Epidermal melanocyte (primary cell): ENCODE results near the gene PRND.
"Not testable (repeated sequence)": the region's sequence is repeated elsewhere in the genome, so short reads cannot be mapped to it uniquely, and the experiment has no call there.

ENCODE experiments used
- DNase-seq: peaks from one replicate; pipeline ENCODE4 v3.0.0; 2011; ENCODE audit warnings: low spot score; ENCODE audit not compliant: insufficient read length

The PRND gene

GRCh38 chr20:4708036-4708435 is 13.7 kb upstream of the PRND start:
- DNase-seq = no peak

DNA sequence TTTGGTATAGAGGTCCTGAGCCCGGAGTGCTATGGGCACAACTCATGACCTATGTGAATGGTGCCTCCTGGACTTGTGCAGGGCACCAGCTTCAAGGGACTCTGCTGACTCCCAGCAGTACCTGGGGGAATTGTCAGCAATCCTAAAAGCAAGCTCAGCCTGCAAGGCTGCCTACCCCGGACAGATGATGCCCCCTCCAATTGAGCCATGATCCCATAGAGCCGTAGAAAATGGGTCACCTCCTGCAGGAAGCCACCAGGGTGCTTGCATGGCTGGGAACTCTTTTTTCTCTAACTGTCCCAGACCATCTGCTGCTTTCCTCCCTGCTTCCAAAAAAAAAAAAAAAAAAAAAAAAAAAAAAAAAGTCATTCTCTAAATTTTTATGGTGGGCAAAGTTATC is 12.9 kb upstream of the PRND start:
- DNase-seq = no peak

- DNase-seq = no peak
Measured at GRCh38 chr20:4709261-4710105, 12.2 kb upstream of the PRND start.

GRCh38 chr20:4710106-4710475 is 11.6 kb upstream of the PRND start:
- DNase-seq = no peak

DNA sequence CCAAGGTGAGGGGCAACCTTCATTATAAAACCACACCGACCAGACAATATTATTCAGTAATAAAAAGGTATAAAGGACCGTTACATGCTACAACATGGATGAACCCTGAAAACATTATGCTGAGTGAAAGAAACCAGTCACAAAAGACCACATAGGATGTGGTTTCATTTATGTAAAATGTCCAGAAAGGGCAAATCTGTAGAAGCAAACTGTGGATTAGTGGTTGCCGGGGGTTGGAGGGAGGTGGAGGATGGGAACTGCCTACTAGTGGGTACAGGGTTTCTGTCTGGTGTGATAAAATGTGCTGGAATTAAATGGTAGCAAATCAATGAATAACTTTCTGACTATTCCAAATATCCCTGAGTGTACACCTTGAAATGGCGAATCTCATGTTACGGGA is 10.2 kb upstream of the PRND start:
- DNase-seq = no peak

GRCh38 chr20:4713401-4713800 is 8.3 kb upstream of the PRND start:
- no peak for DNase-seq

DNA sequence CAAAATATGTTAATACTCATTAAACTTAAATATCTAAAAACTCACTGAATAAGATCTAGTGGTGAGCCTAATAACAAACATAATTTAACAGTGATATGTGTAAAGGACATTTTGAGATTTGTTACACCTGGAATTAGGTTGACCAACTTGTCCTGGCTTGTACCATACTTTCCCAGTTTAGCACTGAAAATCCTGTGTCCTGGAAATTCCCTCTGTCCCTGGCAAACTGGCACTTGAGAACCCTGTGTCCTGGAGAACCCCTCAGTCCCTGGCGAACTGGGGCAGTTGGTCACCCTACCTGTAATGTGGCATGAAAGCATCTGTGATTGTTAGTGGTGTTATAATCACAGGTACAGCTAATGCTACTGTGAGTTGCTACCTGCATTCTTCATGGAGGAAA is 6.9 kb upstream of the PRND start:
- DNase-seq = no peak

- DNase-seq = no peak
Measured at GRCh38 chr20:4717816-4718570, 3.7 kb upstream of the PRND start.

DNA sequence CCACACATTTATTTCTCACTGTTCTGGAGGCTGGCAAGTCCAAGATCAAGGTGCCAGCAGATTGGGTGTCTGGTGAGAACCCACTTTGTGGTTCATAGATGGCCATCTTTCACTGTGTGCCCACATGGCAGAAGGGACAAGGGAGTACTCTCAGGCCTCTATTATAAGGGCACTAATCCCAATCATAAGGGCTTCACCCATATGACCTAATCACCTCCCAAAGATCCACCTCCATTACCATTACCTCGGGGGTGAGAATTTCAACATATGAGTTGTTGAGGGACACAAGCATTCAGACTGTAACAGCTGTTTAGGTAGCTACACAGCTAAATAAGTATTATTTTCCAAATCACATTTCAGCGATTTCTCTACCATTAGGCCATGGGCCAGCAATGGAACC is 2.5 kb upstream of the PRND start:
- no peak for DNase-seq

DNA sequence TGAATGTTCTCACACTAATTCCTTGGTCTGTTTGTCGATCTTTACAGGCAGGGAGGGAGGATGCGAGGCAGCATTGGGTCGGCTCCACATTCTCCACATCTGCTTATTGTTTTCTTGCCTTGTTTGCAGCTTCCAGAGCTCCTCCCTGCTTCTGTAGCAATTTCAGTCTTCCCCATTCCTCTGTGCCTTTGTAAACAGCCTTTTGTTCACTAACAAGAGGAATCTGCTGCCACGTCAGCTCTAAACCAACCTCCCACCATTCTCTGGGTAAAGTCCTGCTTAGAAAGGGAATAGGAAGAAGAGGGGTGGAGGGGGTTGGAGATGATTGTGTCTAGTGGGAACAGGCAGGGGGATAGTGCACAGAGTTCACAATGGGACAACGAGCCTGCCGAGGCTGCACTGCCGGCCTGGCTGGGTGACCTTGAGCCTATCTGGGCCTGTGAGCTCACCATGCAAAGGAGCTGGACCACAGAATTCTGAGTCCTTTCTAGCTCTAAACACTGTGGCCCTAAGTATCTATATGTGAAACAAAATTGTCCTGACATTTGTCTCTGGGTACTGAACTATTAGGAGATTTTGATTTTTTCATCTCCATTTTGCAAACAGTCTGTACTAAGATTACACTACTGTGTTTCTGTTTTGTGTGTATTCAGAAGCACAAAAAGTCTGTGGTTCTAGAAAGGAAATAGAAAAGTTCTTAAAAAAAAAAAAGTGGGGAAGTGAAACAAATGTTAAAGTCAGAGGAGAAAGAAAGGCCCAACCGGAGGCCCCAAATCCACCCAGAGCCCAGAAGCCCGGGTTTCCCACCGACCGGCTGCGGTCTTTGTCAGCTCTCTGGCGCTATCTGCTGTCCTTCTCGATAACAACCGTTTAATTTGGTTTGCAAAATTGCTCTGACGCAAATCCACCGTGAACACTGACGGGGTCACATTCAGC is 1.4 kb upstream of the PRND start:
- peak; percentile 81 for DNase-seq

DNA sequence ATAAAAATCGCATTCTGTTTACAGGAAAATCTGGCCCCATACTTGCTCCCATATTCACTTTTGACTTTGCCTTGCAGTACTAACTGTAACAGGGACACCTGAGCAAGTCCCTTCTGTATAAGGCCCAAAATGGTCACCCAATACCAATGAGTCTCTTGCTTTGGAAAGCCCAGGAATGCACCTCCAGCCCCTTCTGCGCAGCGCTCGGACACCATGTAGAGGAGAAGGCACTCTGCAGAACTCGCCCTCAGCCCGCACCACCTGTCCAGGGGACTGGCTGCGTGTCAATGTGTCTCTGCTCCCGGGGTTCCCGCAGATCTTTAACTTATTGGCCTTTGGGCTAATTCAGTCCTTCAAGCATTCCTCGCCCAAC is 746 bp upstream of the PRND start:
- no peak for DNase-seq

DNA sequence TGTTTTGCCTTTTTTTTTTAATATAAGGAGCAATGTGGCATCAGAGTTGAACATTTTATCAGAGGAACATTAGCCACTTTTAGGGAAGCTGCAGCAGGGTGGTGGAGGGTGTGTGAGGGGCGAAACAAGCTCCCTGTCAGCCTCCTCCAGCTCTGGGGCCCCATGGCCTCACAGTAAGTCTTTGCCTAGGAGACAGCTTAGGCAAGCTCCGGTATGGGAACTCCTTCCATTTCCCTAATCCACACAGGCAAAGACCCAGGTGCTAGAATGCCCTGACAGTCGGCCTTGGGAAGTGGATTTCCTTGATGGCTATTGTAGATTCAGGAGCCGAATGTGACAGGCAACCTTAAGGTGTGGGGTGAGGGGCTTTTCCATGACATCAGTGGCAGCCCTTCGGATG is 862 bp downstream of the PRND start:
- no peak for DNase-seq

GRCh38 chr20:4722993-4723392 is 1.3 kb downstream of the PRND start:
- no peak for DNase-seq

DNA sequence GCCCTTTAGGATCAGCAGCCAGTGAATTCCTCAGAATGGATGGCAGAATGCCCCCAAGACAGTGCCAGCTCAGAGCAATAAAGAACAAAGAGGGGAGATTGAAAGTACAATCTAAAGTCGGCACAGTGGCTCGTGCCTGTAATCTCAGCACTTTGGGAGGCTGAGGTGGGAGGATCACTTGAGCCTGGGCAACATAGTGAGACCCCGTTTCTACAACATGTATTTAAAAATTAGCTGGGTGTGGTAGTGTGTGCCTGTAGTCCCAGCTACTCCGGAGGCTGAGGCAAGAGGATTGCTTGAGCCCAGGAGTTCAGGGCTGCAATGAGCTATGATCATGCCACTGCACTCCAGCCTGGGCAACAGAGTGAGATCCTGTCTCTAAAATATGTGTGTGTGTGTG is 1.8 kb downstream of the PRND start:
- DNase-seq = not testable (repeated sequence)

- DNase-seq = no peak
Measured at GRCh38 chr20:4724459-4725262, 3.0 kb downstream of the PRND start.

DNA sequence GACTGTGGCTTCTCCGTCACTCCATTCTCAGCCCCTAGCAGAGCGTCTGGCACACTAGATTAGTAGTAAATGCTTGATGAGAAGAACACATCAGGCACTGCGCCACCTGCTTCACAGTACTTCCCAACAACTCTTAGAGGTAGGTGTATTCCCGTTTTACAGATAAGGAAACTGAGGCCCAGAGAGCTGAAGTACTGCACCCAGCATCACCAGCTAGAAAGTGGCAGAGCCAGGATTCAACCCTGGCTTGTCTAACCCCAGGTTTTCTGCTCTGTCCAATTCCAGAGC is 3.5 kb downstream of the PRND start:
- no peak for DNase-seq

- no peak for DNase-seq
Measured at GRCh38 chr20:4726710-4727397, 5.1 kb downstream of the PRND start.

GRCh38 chr20:4728120-4728760 is 6.5 kb downstream of the PRND start:
- DNase-seq = no peak

DNA sequence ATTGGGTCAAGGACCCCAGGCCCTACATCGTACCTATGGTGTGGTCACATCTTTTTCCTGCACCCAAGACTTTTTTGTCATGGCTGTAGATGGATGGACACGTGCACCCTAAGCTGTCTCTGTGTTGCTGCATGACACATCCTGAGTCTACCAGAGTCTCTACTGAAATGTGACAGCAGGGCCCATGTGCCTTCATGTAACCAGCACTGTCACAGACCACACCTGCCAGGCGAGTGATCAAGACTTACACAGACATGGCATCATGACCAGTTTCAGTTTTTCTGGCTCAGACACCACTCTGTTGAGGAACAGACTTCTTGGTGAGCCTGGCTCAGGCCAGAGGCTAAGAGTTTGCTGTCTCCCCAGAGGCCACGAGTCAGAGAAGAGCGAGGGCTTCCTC is 7.6 kb downstream of the PRND start:
- no peak for DNase-seq

DNA sequence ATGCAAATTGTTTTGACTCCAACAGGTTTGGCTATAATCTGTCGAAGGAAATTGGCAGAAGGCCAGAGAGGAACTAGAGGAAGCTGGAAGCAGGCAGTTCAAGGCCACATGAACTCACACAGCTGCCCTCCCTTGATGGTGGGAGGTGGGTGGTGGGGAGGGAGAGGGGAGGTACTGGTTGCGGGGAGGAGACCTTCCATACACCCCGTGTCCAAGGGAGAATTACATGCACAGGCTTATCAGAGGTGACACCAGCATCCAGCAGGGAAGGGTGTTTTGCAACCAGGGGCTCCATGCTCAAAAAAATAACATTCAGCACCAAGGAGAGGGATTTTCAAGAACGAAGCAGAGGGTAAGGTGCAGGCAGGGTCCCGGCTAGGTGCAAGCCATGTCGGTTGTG is 9.1 kb downstream of the PRND start:
- DNase-seq = no peak
